ENCODE results near the gene IFNW1. TPM values are rescaled to one million over a fixed set of nuclear protein-coding genes. Genes with fewer than 3 reads are reported as not detected.
"Not testable (repeated sequence)": the region's sequence is repeated elsewhere in the genome, so short reads cannot be mapped to it uniquely, and the experiment has no call there.

IFNW1 gene
- total and polyA plus RNA-seq, 3 donors from 2014 or later, result not detected

DNA sequence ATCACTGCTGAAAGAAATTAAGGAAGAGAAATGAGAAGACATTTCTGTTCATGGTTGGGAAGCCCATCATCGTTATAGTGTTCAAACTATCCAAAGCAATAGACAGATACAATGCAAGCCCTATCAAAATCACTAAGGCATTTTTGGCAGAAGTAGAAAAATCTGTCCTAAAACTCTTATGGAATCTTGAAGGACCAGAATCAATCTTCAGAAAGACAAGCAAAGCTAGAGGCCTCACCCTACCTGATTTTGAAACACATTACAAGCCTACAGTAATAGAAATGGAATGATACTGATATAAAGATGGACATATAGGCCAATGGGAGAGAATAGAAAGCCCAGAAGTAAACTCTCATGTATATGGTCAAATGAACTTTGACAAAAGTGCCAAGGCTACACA, 29.7 kb upstream of the IFNW1 start:
- no peak for DNase-seq
- Histone ChIP-seq H3K9me3 (no peaks in the 10 kb centered on the region), H3K4me3 (no peak overlapping the region), H3K27ac (no peak overlapping the region), H3K36me3 (ENCODE audit: low read depth, missing control alignments) (no peaks in the 10 kb centered on the region), H3K4me1 (no peaks in the 10 kb centered on the region), H3K27me3 (no peaks in the 10 kb centered on the region)
- intact Hi-C loops (cut with DNase I; ENCODE audit: low total_unique reads), result no loop called here
- no peak for TF ChIP-seq POLR2A (IDR thresholded peaks at IDR 0.05)
- TF ChIP-seq, protein P1, sequence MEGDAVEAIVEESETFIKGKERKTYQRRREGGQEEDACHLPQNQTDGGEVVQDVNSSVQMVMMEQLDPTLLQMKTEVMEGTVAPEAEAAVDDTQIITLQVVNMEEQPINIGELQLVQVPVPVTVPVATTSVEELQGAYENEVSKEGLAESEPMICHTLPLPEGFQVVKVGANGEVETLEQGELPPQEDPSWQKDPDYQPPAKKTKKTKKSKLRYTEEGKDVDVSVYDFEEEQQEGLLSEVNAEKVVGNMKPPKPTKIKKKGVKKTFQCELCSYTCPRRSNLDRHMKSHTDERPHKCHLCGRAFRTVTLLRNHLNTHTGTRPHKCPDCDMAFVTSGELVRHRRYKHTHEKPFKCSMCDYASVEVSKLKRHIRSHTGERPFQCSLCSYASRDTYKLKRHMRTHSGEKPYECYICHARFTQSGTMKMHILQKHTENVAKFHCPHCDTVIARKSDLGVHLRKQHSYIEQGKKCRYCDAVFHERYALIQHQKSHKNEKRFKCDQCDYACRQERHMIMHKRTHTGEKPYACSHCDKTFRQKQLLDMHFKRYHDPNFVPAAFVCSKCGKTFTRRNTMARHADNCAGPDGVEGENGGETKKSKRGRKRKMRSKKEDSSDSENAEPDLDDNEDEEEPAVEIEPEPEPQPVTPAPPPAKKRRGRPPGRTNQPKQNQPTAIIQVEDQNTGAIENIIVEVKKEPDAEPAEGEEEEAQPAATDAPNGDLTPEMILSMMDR (IDR thresholded peaks at IDR 0.05), result no peak
- WGBS, 2 donors, result 81 to 86% methylated on average over 1 of the region's 1 CpG

GRCh38 chr9:21166560-21166959, 24.9 kb upstream of the IFNW1 start, which contains the start of gene IFNA21:
Gene IFNA21, minus strand, starts transcription at chr9:21166660. Its CDS starts 48 bp downstream, at chr9:21166612.
- 35 to 61% methylated on average over 2 of the region's 2 CpGs for WGBS, 2 donors

GRCh38 chr9:21165516-21165915, 23.9 kb upstream of the IFNW1 start:
- 72 to 97% methylated on average over 1 of the region's 1 CpG for WGBS, 2 donors
- Histone ChIP-seq H3K27me3 (no peaks in the 10 kb centered on the region), H3K9me3 (no peaks in the 10 kb centered on the region), H3K4me3 (no peak overlapping the region), H3K36me3 (ENCODE audit: low read depth, missing control alignments) (no peaks in the 10 kb centered on the region), H3K4me1 (no peaks in the 10 kb centered on the region), H3K27ac (no peak overlapping the region)
- no peak for TF ChIP-seq POLR2A (IDR thresholded peaks at IDR 0.05)
- TF ChIP-seq, protein P1 (IDR thresholded peaks at IDR 0.05), result no peak
- DNase-seq, result no peak
- intact Hi-C loops (cut with DNase I; ENCODE audit: low total_unique reads), result no loop called here

More at GRCh38 chr9:21166560-21166959, 24.9 kb upstream of the IFNW1 start, which contains the start of gene IFNA21:
- H3K4me1 ChIP-seq; H3K9me3 ChIP-seq; H3K27ac ChIP-seq; DNase-seq; intact Hi-C loops (cut with DNase I; ENCODE audit: low total_unique reads); H3K4me3 ChIP-seq; H3K36me3 ChIP-seq (ENCODE audit: low read depth, missing control alignments); H3K27me3 ChIP-seq: not testable (repeated sequence)

GRCh38 chr9:21160178-21160577, 18.5 kb upstream of the IFNW1 start:
- Histone ChIP-seq H3K27ac (no peak overlapping the region), H3K4me1 (no peaks in the 10 kb centered on the region), H3K36me3 (ENCODE audit: low read depth, missing control alignments) (no peaks in the 10 kb centered on the region), H3K4me3 (no peak overlapping the region), H3K27me3 (no peaks in the 10 kb centered on the region), H3K9me3 (no peaks in the 10 kb centered on the region)
- intact Hi-C loops (cut with DNase I; ENCODE audit: low total_unique reads), result no loop called here
- WGBS, 2 donors, result 33 to 73% methylated on average over 1 of the region's 1 CpG
- no peak for DNase-seq
- TF ChIP-seq, protein P1 (IDR thresholded peaks at IDR 0.05), result no peak
- no peak for TF ChIP-seq POLR2A (IDR thresholded peaks at IDR 0.05)

DNA sequence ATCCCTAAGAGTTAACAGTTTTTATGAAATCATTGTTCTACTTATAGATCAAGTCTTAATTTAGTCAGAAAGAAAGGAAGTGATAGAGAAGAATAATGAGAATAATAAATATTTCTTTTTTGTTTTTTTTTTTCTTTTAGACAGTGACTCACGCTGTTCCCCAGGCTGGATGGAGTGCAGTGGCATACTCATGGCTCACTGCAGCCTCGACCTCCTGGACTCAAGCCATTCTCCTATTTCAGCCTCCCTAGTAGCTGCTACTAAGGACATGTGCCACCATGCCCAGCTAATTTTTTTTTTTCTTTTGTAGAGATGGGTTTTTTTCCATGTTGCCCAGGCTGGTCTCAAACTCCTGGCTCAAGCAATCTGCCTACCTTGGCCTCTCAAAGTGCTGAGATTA, 13.9 kb upstream of the IFNW1 start:
- Histone ChIP-seq H3K4me1 (no peaks in the 10 kb centered on the region), H3K27ac (no peak overlapping the region), H3K4me3 (no peak overlapping the region), H3K9me3 (no peaks in the 10 kb centered on the region), H3K36me3 (ENCODE audit: low read depth, missing control alignments) (no peaks in the 10 kb centered on the region), H3K27me3 (no peaks in the 10 kb centered on the region)
- DNase-seq, result no peak
- TF ChIP-seq, protein P1 (IDR thresholded peaks at IDR 0.05), result no peak
- no peak for TF ChIP-seq POLR2A (IDR thresholded peaks at IDR 0.05)
- intact Hi-C loops (cut with DNase I; ENCODE audit: low total_unique reads), result no loop called here
- 81 to 83% methylated on average over 2 of the region's 2 CpGs for WGBS, 2 donors
